Subcutaneous abdominal adipose tissue (tissue), 5 donors: Measurements from ENCODE around the gene DCBLD1.

Experiments used
- H3K27ac ChIP-seq: one replicate; pipeline ENCODE4 v1.7.0; 2013; ENCODE audit warnings: low read depth, mild to moderate bottlenecking, inconsistent platforms, low read length, moderate library complexity
- H3K27me3 ChIP-seq, 5 donors: one replicate each; pipeline ENCODE4 v1.7.0; 2013; ENCODE audit warnings: low read length in 5 of 5, inconsistent platforms in 1 of 5; ENCODE audit not compliant: control insufficient read depth in 5 of 5, insufficient read depth in 4 of 5
- H3K36me3 ChIP-seq, 5 donors: one replicate each; pipeline ENCODE4 v1.7.0; 2013; ENCODE audit warnings: low read length in 5 of 5; ENCODE audit not compliant: control insufficient read depth in 5 of 5, insufficient read depth in 5 of 5
- H3K4me1 ChIP-seq, 5 donors: one replicate each; pipeline ENCODE4 v1.7.0; 2013; ENCODE audit warnings: low read length in 5 of 5, mild to moderate bottlenecking in 3 of 5, moderate library complexity in 1 of 5; ENCODE audit not compliant: control insufficient read depth in 5 of 5, insufficient read depth in 5 of 5
- H3K4me3 ChIP-seq, 5 donors: one replicate each; pipeline ENCODE4 v1.7.0; 2013; ENCODE audit warnings: low read length in 5 of 5, low read depth in 1 of 5
- H3K9ac ChIP-seq, 5 donors: one replicate each; pipeline ENCODE4 v1.7.0; 2013; ENCODE audit warnings: low read length in 5 of 5, mild to moderate bottlenecking in 4 of 5, moderate library complexity in 3 of 5
- H3K9me3 ChIP-seq, 5 donors: one replicate each; pipeline ENCODE4 v1.7.0; 2013; ENCODE audit warnings: low read length in 5 of 5; ENCODE audit not compliant: control insufficient read depth in 5 of 5
- donor health status: healthy.
- donor health status: healthy.
- donor health status: healthy.
- donor health status: healthy.
- donor health status: healthy.

The DCBLD1 gene

DNA sequence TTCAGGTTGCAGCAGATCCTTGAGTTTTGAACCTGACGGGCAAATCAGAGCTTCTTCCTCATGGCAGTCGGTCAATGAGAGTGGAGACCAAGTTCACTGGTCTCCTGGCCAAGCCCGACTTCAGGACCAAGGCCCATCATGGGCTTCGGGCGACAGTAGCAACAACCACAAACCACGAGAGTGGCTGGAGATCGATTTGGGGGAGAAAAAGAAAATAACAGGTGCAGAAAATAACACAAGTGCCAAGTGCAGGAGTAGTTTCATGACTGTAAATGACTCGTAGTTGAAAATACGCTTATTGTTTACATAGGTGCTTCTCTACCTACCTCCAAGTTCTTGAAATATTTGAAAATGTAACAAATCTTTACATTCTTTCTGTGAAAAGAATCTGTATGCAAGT, 56.1 kb downstream of the DCBLD1 start:
- Histone ChIP-seq H3K36me3 (peaks cover 7 to 24% (median 15%) of the 10 kb centered on the region in 5 donors), H3K27me3 (no peaks in the 10 kb centered on the region), H3K4me1 (peaks cover 0 to 4% (median 0%) of the 10 kb centered on the region in 5 donors), H3K4me3 (no peak overlapping the region), H3K27ac (no peak overlapping the region), H3K9ac (no peak overlapping the region), H3K9me3 (no peaks in the 10 kb centered on the region)

DNA sequence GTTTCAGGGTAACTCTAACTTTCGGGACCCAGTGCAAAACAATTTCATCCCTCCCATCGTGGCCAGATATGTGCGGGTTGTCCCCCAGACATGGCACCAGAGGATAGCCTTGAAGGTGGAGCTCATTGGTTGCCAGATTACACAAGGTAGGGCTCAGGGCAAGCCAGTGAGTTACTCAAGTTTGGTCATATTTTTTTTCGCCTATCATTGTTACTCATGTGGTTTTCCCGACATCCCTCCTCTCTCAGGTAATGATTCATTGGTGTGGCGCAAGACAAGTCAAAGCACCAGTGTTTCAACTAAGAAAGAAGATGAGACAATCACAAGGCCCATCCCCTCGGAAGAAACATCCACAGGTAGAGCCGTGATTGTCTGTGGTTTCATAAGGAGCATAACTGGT, 58.2 kb downstream of the DCBLD1 start:
- H3K27ac ChIP-seq, result no peak overlapping the region
- H3K4me3 ChIP-seq, result no peak overlapping the region
- peaks cover 0 to 2% (median 0%) of the 10 kb centered on the region in 5 donors for H3K4me1 ChIP-seq
- H3K36me3 ChIP-seq, result peaks cover 14 to 37% (median 30%) of the 10 kb centered on the region in 5 donors
- H3K9ac ChIP-seq, result no peak overlapping the region
- no peaks in the 10 kb centered on the region for H3K9me3 ChIP-seq
- no peaks in the 10 kb centered on the region for H3K27me3 ChIP-seq

DNA sequence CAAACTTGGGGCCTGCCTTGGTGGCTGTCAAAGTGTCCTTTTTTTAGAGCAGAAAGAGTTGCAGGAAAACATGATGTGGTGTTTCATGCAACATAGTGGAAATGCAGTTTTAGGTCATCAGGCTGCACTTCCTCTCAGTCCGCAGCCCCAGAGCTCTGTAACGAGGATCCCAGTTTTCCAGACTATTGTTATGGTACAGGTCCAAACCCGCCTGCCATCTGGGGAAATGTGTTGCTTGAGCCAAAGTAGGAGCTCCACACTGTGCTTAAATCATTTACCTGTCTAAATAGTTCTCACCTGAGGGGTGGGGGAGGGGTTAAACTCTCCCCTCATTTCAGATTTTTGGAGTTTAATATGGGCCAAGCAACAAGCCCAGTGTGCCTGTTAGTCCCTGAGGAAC, 60.0 kb downstream of the DCBLD1 start:
- H3K4me1 ChIP-seq, result peaks cover 0 to 2% (median 0%) of the 10 kb centered on the region in 5 donors
- peaks cover 17 to 50% (median 33%) of the 10 kb centered on the region in 5 donors for H3K36me3 ChIP-seq
- no peak overlapping the region for H3K9ac ChIP-seq
- H3K27ac ChIP-seq, result no peak overlapping the region
- H3K27me3 ChIP-seq, result no peaks in the 10 kb centered on the region
- no peaks in the 10 kb centered on the region for H3K9me3 ChIP-seq
- H3K4me3 ChIP-seq, result no peak overlapping the region

DNA sequence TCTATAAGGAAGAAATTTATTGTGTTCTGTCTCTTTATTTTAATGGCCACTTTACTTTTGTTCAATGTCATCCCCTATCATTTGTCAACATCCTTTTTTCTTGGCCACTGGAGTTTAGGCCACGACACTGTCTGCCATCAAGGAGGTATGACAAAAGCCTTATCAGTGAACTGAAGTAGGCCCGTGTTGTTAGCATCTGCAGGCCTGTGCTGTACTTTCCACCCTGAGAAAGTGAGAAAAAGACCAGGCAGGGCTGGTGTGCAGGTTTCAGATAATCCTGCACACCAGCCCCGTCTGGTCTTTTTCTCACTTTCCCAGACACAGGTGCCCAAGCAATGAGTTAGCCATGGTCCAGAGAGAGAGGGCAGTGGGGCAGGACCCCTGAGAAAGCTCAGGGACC, 62.2 kb downstream of the DCBLD1 start:
- H3K9ac ChIP-seq, result no peak overlapping the region
- peaks cover 0 to 14% (median 9%) of the 10 kb centered on the region in 5 donors for H3K4me1 ChIP-seq
- H3K9me3 ChIP-seq, result no peaks in the 10 kb centered on the region
- H3K36me3 ChIP-seq, result peaks cover 14 to 52% (median 26%) of the 10 kb centered on the region in 5 donors
- H3K27me3 ChIP-seq, result no peaks in the 10 kb centered on the region
- no peak overlapping the region for H3K27ac ChIP-seq
- no peak overlapping the region for H3K4me3 ChIP-seq

DNA sequence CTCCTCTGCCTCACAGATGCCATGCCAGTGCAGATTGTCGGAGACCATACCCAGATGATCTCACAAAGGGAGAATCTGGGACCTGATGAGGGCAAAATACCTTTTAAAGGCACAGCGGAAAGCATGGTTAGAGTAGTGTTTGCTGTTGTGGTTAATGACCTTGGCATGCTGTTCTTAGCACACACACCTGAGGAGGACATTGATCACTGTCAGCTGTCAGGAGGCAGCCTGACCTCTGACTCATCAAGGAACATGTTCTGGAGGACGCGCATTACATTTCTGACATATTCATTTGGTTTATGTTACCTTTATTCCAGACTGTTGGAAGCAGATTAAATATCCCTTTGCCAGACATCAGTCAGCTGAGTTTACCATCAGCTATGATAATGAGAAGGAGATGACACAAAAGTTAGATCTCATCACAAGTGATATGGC, 62.7 kb downstream of the DCBLD1 start:
- H3K4me3 ChIP-seq, result no peak overlapping the region
- no peaks in the 10 kb centered on the region for H3K9me3 ChIP-seq
- no peak overlapping the region for H3K27ac ChIP-seq
- peaks cover 14 to 50% (median 26%) of the 10 kb centered on the region in 5 donors for H3K36me3 ChIP-seq
- H3K4me1 ChIP-seq, result peaks cover 0 to 14% (median 9%) of the 10 kb centered on the region in 5 donors
- no peaks in the 10 kb centered on the region for H3K27me3 ChIP-seq
- H3K9ac ChIP-seq, result no peak overlapping the region

DNA sequence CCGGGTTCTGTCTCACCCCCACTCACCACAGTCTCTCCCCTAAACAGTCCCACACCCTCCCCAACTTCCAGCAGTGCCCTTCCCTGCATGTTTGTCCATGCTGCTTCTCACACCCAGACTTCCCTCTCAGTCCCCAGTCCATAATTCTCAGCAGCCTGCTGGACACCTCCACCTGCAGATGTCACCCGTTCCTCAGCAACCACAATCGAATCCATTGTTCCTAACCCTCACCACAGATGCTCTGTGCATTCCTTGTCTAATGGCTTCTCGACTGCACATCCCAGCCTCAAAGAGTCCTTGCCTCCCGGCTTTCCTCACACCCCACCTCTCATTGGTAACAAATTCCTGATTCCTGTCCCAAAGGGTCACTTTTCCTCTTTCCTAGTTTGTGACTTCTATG, 64.2 kb downstream of the DCBLD1 start:
- no peaks in the 10 kb centered on the region for H3K9me3 ChIP-seq
- H3K27me3 ChIP-seq, result no peaks in the 10 kb centered on the region
- no peak overlapping the region for H3K27ac ChIP-seq
- no peak overlapping the region for H3K9ac ChIP-seq
- H3K4me1 ChIP-seq, result peaks cover 0 to 14% (median 9%) of the 10 kb centered on the region in 5 donors
- no peak overlapping the region for H3K4me3 ChIP-seq
- peaks cover 7 to 42% (median 20%) of the 10 kb centered on the region in 5 donors for H3K36me3 ChIP-seq

DNA sequence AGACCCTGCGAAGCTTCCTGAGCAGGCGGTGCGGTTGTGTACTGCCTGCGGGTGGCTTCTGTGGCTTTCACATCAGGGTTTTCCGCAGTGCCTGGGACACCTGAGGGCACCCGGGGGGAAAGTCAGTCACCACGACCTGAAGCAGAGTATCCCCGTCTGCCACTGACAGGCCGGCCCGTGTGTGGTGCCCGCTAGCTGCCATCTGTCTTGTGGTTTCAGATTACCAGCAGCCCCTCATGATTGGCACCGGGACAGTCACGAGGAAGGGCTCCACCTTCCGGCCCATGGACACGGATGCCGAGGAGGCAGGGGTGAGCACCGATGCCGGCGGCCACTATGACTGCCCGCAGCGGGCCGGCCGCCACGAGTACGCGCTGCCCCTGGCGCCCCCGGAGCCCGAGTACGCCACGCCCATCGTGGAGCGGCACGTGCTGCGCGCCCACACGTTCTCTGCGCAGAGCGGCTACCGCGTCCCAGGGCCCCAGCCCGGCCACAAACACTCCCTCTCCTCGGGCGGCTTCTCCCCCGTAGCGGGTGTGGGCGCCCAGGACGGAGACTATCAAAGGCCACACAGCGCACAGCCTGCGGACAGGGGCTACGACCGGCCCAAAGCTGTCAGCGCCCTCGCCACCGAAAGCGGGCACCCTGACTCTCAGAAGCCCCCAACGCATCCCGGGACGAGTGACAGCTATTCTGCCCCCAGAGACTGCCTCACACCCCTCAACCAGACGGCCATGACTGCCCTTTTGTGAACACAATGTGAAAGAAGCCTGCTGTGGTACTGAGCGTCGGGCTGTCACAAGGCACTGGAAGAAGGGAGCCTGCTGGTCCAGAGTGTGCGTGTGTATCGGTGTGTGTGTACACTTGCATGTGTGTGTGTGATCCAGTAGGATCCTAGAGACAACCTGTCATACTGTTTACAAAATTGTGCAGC, 65.5 kb downstream of the DCBLD1 start:
- no peak overlapping the region for H3K27ac ChIP-seq
- no peaks in the 10 kb centered on the region for H3K27me3 ChIP-seq
- H3K4me3 ChIP-seq, result peak overlapping the region; percentile 55 to 67 (median 62)
- H3K9me3 ChIP-seq, result no peaks in the 10 kb centered on the region
- H3K36me3 ChIP-seq, result peaks cover 7 to 39% (median 20%) of the 10 kb centered on the region in 5 donors
- peaks cover 0 to 14% (median 9%) of the 10 kb centered on the region in 5 donors for H3K4me1 ChIP-seq
- peak overlapping the region in 2 of 5 donors; percentile 13 to 59 for H3K9ac ChIP-seq

DNA sequence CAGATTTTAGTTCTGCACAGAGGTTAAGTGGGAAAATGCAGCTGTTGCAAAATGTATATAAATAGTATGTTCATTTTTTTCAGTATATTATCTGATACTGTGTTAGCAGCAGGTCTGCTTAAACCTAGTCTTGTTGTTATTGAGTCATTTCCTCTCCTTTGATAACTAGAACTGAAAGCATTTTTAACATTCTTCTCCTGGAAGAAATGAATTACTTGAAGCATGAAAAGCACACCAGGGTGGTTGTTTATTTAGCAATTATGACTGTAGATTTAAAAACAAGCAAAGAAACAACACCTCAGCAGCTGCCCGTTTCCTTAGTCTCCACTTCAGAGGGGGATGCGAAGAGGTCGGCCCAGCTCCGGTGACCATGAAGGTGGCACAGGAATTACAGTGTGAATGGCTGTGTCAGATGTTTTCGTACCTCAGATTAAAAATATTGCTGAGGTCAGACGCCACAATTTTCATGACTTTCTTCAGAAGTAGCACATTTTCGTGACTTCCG, 66.4 kb downstream of the DCBLD1 start:
- H3K36me3 ChIP-seq, result peaks cover 7 to 39% (median 20%) of the 10 kb centered on the region in 5 donors
- H3K9me3 ChIP-seq, result no peaks in the 10 kb centered on the region
- peaks cover 0 to 14% (median 9%) of the 10 kb centered on the region in 5 donors for H3K4me1 ChIP-seq
- no peak overlapping the region for H3K9ac ChIP-seq
- no peaks in the 10 kb centered on the region for H3K27me3 ChIP-seq
- H3K27ac ChIP-seq, result no peak overlapping the region
- H3K4me3 ChIP-seq, result no peak overlapping the region

DNA sequence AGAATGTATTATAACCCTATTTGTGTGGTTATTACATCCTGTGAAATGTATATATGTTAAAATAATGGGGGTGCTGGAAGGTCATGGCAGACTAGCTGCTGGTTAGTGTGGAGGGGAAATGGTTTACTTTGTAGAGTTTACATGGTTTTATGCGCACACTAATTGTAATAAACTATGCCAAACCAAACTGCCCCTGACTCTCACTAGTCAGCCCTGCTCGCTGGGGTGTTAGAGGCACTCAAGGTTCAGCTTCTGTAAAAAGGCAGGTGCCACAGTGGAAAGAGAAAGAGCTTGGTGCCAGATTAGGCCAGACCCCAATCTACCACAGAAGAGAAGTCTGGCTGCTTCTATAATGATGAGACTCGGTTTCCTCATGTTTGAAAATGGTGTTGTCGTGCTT, 67.1 kb downstream of the DCBLD1 start:
- Histone ChIP-seq H3K4me3 (no peak overlapping the region), H3K36me3 (peaks cover 0 to 36% (median 20%) of the 10 kb centered on the region in 5 donors), H3K27me3 (no peaks in the 10 kb centered on the region), H3K9ac (no peak overlapping the region), H3K27ac (no peak overlapping the region), H3K9me3 (no peaks in the 10 kb centered on the region), H3K4me1 (peaks cover 0 to 14% (median 9%) of the 10 kb centered on the region in 5 donors)

DNA sequence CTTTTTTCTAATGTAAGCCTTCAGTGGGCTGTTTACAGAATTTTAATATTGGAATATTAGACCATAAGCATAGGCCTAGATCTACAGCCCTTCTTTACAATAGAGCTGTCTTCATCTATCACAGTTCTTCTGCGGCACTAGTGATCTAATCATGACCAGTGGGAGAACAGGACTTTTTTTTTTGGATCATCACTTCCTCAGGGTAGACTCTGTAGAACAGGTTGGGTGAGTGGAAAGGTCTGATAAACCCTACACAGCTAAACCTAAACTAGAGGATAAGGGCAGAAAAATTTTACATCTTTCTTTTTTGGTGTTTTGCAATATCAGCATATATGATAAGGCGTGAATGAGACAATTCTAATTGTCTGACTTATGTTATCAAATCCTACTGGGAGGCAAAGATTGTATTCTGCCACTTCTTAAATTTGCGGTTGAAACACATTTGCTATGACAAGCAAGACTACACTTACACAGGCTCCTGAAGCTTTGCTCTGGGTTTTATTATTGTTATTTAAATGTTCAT, 67.7 kb downstream of the DCBLD1 start:
- H3K27ac ChIP-seq, result no peak overlapping the region

More for the DNA sequence above, 67.7 kb downstream of the DCBLD1 start:
- H3K36me3 ChIP-seq, result peaks cover 0 to 32% (median 17%) of the 10 kb centered on the region in 5 donors
- H3K4me1 ChIP-seq, result peaks cover 0 to 14% (median 9%) of the 10 kb centered on the region in 5 donors
- no peak overlapping the region for H3K9ac ChIP-seq
- H3K27me3 ChIP-seq, result no peaks in the 10 kb centered on the region
- no peak overlapping the region for H3K4me3 ChIP-seq
- H3K9me3 ChIP-seq, result no peaks in the 10 kb centered on the region
